HG03064 (cell line): Measurements from ENCODE around the gene RBMS3.
A peak's percentile ranks its signal among the peaks of the same experiment; 100 is the strongest.

Experiments
- ATAC-seq: cut with Tn5 transposase; IDR thresholded peaks from one replicate; pipeline ENCODE4 v1.9.1; 2021; ENCODE audit warnings: low read depth; ENCODE audit not compliant: unreplicated experiment

RBMS3 gene

GRCh38 chr3:29275309-29275708 is 5.6 kb upstream of the RBMS3 start:
- ATAC-seq, result no peak

- no peak for ATAC-seq
Observed at GRCh38 chr3:29277249-29277648, 3.6 kb upstream of the RBMS3 start.

DNA sequence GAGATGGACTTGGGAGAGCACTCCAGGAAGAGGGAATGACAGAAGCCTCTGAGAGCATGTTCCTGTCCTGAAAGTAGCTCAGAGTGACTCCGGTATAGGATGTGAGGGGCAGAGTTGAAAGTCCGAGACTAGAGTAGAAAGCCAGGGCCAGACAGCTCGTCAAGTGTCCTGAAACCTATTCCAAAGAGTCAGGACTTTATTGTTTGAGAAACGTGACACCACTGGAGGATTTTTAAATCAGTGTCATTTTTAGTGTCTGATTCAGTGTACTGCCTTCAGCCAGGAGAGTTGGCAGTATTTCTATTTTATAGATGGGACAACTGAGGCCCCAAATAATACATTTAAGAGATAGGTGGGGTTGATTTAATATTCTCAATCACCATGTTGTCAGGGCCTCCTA is 1.6 kb upstream of the RBMS3 start:
- no peak for ATAC-seq

DNA sequence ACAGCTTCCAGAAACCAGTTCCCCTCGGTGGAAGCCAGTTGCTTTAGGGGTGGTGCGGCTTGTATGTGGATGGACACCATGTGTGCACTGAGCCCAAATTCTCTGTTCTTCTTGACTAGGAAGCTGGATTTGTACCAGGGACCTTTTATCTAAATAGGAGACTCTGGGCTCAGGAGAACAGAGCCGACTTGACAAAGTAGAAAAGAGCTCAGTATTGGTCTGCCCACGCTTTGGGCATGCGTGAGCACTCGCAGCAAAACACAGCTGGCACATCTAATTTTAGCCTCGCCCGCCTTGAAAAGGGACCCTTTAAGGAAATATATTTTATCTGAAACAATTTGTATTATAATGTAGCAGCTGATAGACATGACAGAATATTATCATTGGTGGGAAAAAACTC is 1.1 kb upstream of the RBMS3 start:
- ATAC-seq, result no peak

DNA sequence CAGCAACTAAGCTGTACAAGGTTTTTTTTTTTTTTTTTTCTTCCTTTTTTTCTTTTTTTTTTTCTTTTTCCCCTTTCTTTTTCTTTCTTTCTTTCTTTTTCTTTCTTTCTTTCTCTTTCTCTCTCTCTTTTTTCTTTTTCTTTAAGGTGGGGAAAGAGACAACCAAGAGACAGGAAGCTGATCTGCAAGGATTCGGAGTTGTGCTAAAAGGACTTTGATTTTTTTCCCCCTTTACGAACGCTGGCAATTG is 148 bp downstream of the RBMS3 start:
- no peak for ATAC-seq

- peak; percentile 64 for ATAC-seq
Observed at GRCh38 chr3:29281344-29282241, 722 bp downstream of the RBMS3 start.

GRCh38 chr3:29282427-29283230 is 1.8 kb downstream of the RBMS3 start:
- ATAC-seq, result no peak

GRCh38 chr3:29283231-29284119 is 2.6 kb downstream of the RBMS3 start:
- ATAC-seq, result no peak

GRCh38 chr3:29284497-29284896 is 3.6 kb downstream of the RBMS3 start:
- ATAC-seq, result no peak

- ATAC-seq, result no peak
Observed at GRCh38 chr3:29285471-29286071, 4.7 kb downstream of the RBMS3 start.

- ATAC-seq, result no peak
Observed at GRCh38 chr3:29286478-29287240, 5.8 kb downstream of the RBMS3 start.

DNA sequence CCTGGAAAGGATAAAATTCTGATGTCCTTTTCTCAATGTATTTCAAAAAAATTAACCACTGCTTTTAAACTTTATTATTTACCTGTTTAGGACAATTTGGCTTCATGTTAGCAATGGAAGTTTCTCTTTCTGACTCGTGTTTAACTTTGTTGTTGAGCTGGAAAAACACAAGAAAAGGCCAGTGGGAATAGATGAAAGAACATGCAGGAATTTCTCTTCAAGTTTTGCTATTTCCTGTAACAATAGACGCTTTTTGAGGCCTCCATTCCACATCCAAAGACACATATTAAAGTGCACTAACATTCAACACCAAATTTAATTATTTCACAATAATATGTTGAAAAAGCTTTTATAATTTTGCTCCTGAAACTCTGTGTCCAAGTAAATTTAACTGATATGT is 9.7 kb downstream of the RBMS3 start:
- ATAC-seq, result no peak

- no peak for ATAC-seq
Observed at GRCh38 chr3:29291260-29291981, 10.6 kb downstream of the RBMS3 start.

DNA sequence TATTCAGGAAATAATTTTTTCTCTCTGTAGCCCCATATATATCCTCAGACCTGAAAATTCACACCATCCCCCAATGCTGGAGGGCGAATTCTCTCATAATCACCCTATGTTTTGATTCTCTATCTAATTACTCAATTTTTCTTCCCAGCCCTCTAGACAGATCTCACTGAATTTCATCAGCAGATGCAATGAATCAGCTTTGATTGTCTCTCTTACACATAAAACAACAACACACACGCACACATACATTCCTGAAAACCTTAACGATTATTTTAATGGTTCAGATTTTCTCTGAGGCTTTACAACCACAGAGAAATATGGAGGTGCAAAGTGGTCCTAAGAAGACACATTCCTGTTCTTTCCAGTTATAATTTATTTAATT is 11.1 kb downstream of the RBMS3 start:
- ATAC-seq, result no peak

DNA sequence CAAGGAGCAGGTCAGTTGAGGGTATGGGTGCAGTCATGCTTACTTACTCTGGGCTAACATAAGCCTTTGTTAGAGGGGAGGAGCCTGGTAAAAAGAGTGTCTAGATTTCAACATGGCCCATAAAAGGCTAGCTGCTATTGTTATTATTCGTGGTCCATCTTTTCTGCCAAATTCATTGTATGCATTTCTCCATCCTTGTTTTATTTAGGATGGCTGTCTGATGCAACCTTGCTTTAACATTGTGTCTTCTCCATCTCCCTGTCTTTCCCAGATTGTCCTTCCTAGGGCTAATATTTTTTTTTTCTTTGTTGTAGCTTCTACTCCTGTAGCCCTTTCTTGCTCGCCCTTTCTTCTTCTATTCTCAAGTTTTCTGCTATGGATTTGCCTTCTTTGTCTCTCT is 12.6 kb downstream of the RBMS3 start:
- ATAC-seq, result no peak

DNA sequence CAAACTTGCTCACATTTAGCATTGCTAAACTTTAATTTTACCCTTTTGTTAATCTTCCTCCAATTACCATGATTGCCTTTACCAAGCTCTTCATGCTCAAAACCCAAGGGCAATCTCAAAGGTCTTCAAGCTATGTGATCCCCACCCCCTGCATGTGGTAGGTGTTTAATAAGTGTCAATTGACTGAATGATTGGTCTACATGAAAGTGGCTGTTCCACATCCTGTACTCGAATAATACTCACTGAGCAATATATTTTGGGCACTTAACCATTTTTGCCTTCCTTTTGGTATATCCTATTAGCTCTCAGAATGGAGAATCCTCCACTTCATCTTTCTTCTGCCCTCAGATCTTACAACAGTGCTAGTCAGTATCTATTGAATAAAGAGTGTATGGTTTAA is 17.1 kb downstream of the RBMS3 start:
- no peak for ATAC-seq

GRCh38 chr3:29301332-29302019 is 20.6 kb downstream of the RBMS3 start:
- no peak for ATAC-seq

- ATAC-seq, result no peak
Observed at GRCh38 chr3:29302619-29303018, 21.7 kb downstream of the RBMS3 start.

DNA sequence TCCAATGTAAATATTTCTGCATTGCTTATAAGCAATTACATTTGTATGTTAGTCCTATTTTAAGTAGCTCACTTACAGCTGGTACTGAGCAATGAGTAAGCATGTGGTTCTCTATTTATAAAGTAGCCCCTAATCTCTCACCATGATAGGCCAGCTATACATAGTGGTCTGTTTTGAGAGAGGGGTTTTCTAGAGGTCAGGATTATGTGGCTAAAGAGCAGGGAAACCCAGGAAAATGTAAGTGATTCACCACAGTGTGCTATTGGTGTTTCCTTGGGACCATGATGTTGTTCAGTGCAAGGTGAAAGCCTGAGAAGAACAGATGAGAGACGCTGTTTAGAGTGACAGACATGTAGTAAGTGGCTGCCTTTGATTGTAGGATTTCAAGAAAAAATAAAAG is 26.4 kb downstream of the RBMS3 start:
- no peak for ATAC-seq
